Keratinocyte (primary cell): Measurements from ENCODE around the gene ZNF555. TPM values are rescaled to one million over a fixed set of nuclear protein-coding genes. Genes with fewer than 3 reads are reported as not detected.
"Not testable (repeated sequence)": the region's sequence is repeated elsewhere in the genome, so short reads cannot be mapped to it uniquely, and the experiment has no call there.

Experiments used
- DNase-seq: peaks from one replicate; pipeline ENCODE4 v3.0.0-alpha.2; 2011; ENCODE audit warnings: low read depth, missing footprints, low spot score
- FAIRE-seq: peaks from 2 replicates; lab custom pipeline; 2011; peaks lifted over from hg19 to GRCh38; lab: Jason Lieb, UNC
- H2AFZ ChIP-seq: 2 replicates; pipeline ENCODE4 v1.6.0; 2012; ENCODE audit warnings: low read length, control low read depth, inconsistent platforms; ENCODE audit not compliant: control insufficient read depth
- H3K27ac ChIP-seq: 2 replicates; pipeline ENCODE4 v1.5.1; 2011; ENCODE audit warnings: low read length; ENCODE audit not compliant: control insufficient read depth, insufficient read depth
- H3K27me3 ChIP-seq: 3 replicates; pipeline ENCODE4 v1.6.0; 2011; ENCODE audit warnings: low read length; ENCODE audit not compliant: control insufficient read depth, insufficient read depth; ENCODE audit errors: extremely low read depth
- H3K36me3 ChIP-seq, 2 experiments: 2 replicates in 1 of 2; 3 replicates in 1 of 2; pipeline ENCODE4 v1.5.1; 2011; ENCODE audit warnings: low read length in 2 of 2, mild to moderate bottlenecking in 1 of 2; ENCODE audit not compliant: control insufficient read depth in 2 of 2, insufficient read depth in 2 of 2; ENCODE audit errors: extremely low read depth in 1 of 2
- H3K4me1 ChIP-seq: 3 replicates; pipeline ENCODE4 v1.5.1; 2011; ENCODE audit warnings: low read length; ENCODE audit not compliant: control insufficient read depth, insufficient read depth; ENCODE audit errors: extremely low read depth
- H3K4me2 ChIP-seq: 3 replicates; pipeline ENCODE4 v1.6.0; 2011; ENCODE audit warnings: low read depth, low read length; ENCODE audit not compliant: control insufficient read depth, insufficient read depth; ENCODE audit errors: extremely low read depth
- H3K4me3 ChIP-seq, 3 experiments: fragments of 200-600 bp in 1 of 3; sonication (generic) in 1 of 3; 2 replicates in 2 of 3; 3 replicates in 1 of 3; pipeline ENCODE4 v1.5.1; 2011 to 2016; ENCODE audit warnings: low read length in 3 of 3, mild to moderate bottlenecking in 3 of 3, control low read depth in 2 of 3, inconsistent platforms in 1 of 3, low read depth in 1 of 3, mixed read lengths in 1 of 3, mixed run types in 1 of 3, moderate library complexity in 1 of 3; ENCODE audit not compliant: control insufficient read depth in 2 of 3, insufficient read depth in 2 of 3; ENCODE audit errors: extremely low read depth in 1 of 3
- H3K79me2 ChIP-seq: 2 replicates; pipeline ENCODE4 v1.6.0; 2012; ENCODE audit warnings: low read length; ENCODE audit not compliant: control insufficient read depth, insufficient read depth
- H3K9ac ChIP-seq: 3 replicates; pipeline ENCODE4 v1.6.0; 2011; ENCODE audit warnings: low read length; ENCODE audit not compliant: control insufficient read depth, insufficient read depth; ENCODE audit errors: extremely low read depth
- H3K9me1 ChIP-seq: 3 replicates; pipeline ENCODE4 v1.6.0; 2011; ENCODE audit warnings: low read length; ENCODE audit not compliant: control insufficient read depth, insufficient read depth; ENCODE audit errors: extremely low read depth
- H3K9me3 ChIP-seq: 2 replicates; pipeline ENCODE4 v1.5.1; 2012; ENCODE audit warnings: low read depth, low read length; ENCODE audit not compliant: control insufficient read depth
- H4K20me1 ChIP-seq: 3 replicates; pipeline ENCODE4 v1.6.0; 2011; ENCODE audit warnings: low read length; ENCODE audit not compliant: control insufficient read depth, insufficient read depth; ENCODE audit errors: extremely low read depth
- EZH2 ChIP-seq: IDR thresholded peaks from one replicate; pipeline ENCODE4 v1.6.1; 2012; ENCODE audit warnings: inconsistent platforms, mild to moderate bottlenecking, low read length, moderate library complexity
- dilution Hi-C: fragments of 300-500 bp; cut with MboI; formaldehyde crosslinking; loops from one replicate; pipeline ENCODE4 v1.7.0; 2020; ENCODE audit warnings: low sequenced_read_pairs; ENCODE audit not compliant: extremely low pct_ligation_motif_present
- polyA minus RNA-seq, 3 experiments: library from RNA; depleted of rRNA, polyadenylated mRNA; stranded (reverse); fragments of >200 nt; gene quantifications; 1 replicate in 1 of 3; 2 replicates in 1 of 3; 3 replicates in 1 of 3; pipeline ENCODE4 v1.2.3, GENCODE V29; 2011
- polyA plus RNA-seq, 5 experiments: library from polyadenylated mRNA; depleted of rRNA in 3 of 5; stranded (reverse) in 3 of 5; stranded (forward) in 1 of 5; unstranded in 1 of 5; fragments of >200 nt; gene quantifications; 1 replicate in 1 of 5; 2 replicates in 3 of 5; 3 replicates in 1 of 5; pipeline versions ENCODE4 v1.2.1 to v1.2.3, GENCODE V29; 2011 to 2012; ENCODE audit warnings: missing spikeins in 2 of 5, low read depth in 1 of 5, low replicate concordance in 1 of 5
- TF ChIP-seq, protein P1 (sequence below), 3 experiments: IDR thresholded peaks in 1 of 3; conservative IDR thresholded peaks in 1 of 3; optimal IDR thresholded peaks in 1 of 3; 2 replicates in 2 of 3; 3 replicates in 1 of 3; pipeline versions ENCODE3 to v1.5.1; 2011; ENCODE audit warnings: low read length in 3 of 3, mild to moderate bottlenecking in 3 of 3, moderate library complexity in 2 of 3, control low read depth in 1 of 3, inconsistent platforms in 1 of 3; ENCODE audit not compliant: insufficient read depth in 2 of 3; ENCODE audit errors: extremely low read depth in 1 of 3

ZNF555 gene
- polyA plus RNA-seq (3.3 to 4.3 TPM (median 3.9 TPM) in 3 replicates), polyA minus RNA-seq (2.3 to 5.9 TPM (median 4.9 TPM) in 3 replicates)
- 1.2 TPM for polyA plus RNA-seq (2011; ENCODE audit: low read depth)
- polyA plus RNA-seq (2011; cell fraction: cytosol; rRNA removed), result 1.6 and 3.7 TPM in 2 replicates
- 6.0 TPM in 2 replicates for polyA plus RNA-seq (2011; cell fraction: nucleus; rRNA removed)
- polyA plus RNA-seq (2012; ENCODE audit: low replicate concordance), result 3.0 and 4.6 TPM in 2 replicates
- 4.2 TPM for polyA minus RNA-seq (2011; cell fraction: cytosol; rRNA and poly(A)+ RNA removed)
- 2.1 and 7.1 TPM in 2 replicates for polyA minus RNA-seq (2011; cell fraction: nucleus; rRNA and poly(A)+ RNA removed)

DNA sequence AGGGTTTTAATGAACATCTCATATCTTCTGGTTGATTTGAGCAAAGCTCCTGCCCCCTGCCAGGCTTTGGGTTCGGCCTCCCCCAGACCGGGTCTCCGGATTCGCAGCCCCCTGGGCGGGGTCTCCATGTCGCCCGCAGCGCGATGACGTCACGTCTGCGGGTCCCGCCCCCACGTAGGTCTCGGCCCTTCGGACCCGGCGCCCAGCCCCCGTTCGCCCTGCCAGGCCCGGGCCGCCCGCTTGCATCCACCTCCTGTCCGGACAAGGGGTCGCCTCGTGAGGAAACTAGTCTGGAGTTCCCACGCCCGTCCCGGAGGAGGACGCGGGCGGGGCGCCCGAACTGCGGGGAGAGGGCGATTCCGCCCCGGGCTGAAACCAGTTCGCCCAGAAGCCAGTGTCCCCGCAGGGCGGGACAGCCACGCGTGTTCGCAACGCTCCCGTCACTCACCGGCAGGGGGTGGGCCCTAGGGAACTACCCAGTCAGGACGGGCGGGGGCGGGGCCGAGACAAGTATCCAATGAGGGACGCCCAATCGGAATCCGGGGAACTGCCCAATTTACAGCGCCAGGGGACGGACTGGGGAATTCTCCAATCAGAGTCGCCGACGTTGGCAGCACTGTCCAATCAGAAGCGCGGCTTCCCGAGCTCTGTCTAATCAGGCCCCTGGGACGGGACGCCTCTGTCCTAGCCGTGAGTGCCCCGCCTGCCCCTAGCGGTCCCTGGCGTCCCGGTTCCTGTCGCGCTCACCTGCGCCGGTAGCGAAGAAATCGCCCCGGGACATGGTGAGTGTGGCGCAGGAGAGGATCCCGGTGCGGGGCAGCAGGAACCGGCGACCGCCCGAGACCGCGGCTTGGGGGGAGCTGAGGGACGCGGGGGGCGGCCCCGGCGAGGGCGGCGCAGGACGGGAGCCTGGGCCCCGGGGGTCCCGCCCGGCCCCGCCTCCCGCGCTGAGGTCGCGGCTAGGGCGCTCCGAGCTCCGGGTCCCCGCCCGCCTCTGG is at the start of gene ZNF555:
Gene ZNF555 (plus strand): TSS at position 682 of the 998 bp plus-strand sequence. CDS start 98 bp downstream, at position 780.
- Histone ChIP-seq H2AFZ (peak within 1 kb of the TSS; percentile 74), H3K79me2 (peaks cover 13% of the 10 kb centered on the region), H3K36me3 (peaks cover 0 to 4% of the 10 kb centered on the region in 2 experiments), H3K9me3 (peaks cover 3% of the 10 kb centered on the region), H4K20me1 (no peaks in the 10 kb centered on the region), H3K27ac (peak within 1 kb of the TSS; percentile 61), H3K4me1 (peaks cover 4% of the 10 kb centered on the region), H3K9me1 (no peaks in the 10 kb centered on the region), H3K4me3 (peak within 1 kb of the TSS; percentile 75 to 86 (median 78)), H3K27me3 (no peaks in the 10 kb centered on the region), H3K9ac (peak within 1 kb of the TSS; percentile 74), H3K4me2 (peak within 1 kb of the TSS; percentile 97)
- DNase-seq (peak; percentile 87), FAIRE-seq (peak; percentile 79)
- dilution Hi-C loops, result no loop called here
- TF ChIP-seq EZH2, result no peak
- TF ChIP-seq, protein P1, sequence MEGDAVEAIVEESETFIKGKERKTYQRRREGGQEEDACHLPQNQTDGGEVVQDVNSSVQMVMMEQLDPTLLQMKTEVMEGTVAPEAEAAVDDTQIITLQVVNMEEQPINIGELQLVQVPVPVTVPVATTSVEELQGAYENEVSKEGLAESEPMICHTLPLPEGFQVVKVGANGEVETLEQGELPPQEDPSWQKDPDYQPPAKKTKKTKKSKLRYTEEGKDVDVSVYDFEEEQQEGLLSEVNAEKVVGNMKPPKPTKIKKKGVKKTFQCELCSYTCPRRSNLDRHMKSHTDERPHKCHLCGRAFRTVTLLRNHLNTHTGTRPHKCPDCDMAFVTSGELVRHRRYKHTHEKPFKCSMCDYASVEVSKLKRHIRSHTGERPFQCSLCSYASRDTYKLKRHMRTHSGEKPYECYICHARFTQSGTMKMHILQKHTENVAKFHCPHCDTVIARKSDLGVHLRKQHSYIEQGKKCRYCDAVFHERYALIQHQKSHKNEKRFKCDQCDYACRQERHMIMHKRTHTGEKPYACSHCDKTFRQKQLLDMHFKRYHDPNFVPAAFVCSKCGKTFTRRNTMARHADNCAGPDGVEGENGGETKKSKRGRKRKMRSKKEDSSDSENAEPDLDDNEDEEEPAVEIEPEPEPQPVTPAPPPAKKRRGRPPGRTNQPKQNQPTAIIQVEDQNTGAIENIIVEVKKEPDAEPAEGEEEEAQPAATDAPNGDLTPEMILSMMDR (optimal IDR thresholded peaks at IDR 0.05 in 1 of 3, IDR thresholded peaks at IDR 0.05 in 1 of 3, conservative IDR thresholded peaks at IDR 0.05 in 1 of 3; ENCODE audit: extremely low read depth in 1 of 3, insufficient read depth in 2 of 3, low read length in 3 of 3), result peak; percentile 22 to 59 (median 54)

GRCh38 chr19:2791876-2792275 is 49.4 kb upstream of the ZNF555 start:
- Histone ChIP-seq H3K36me3 (peaks cover 18 to 37% of the 10 kb centered on the region in 2 experiments), H3K4me2 (no peak overlapping the region), H3K27me3 (no peaks in the 10 kb centered on the region), H3K9ac (no peak overlapping the region), H3K27ac (no peak overlapping the region), H3K9me1 (no peaks in the 10 kb centered on the region), H3K4me3 (no peak overlapping the region), H3K4me1 (no peaks in the 10 kb centered on the region), H3K79me2 (peaks cover 40% of the 10 kb centered on the region), H4K20me1 (no peaks in the 10 kb centered on the region), H2AFZ (no peak overlapping the region), H3K9me3 (no peaks in the 10 kb centered on the region)
- no peak for TF ChIP-seq EZH2
- TF ChIP-seq, protein P1 (optimal IDR thresholded peaks at IDR 0.05 in 1 of 3, IDR thresholded peaks at IDR 0.05 in 1 of 3, conservative IDR thresholded peaks at IDR 0.05 in 1 of 3; ENCODE audit: extremely low read depth in 1 of 3, insufficient read depth in 2 of 3, low read length in 3 of 3), result no peak
- dilution Hi-C loops, result no loop called here
- FAIRE-seq (no peak), DNase-seq (no peak)

DNA sequence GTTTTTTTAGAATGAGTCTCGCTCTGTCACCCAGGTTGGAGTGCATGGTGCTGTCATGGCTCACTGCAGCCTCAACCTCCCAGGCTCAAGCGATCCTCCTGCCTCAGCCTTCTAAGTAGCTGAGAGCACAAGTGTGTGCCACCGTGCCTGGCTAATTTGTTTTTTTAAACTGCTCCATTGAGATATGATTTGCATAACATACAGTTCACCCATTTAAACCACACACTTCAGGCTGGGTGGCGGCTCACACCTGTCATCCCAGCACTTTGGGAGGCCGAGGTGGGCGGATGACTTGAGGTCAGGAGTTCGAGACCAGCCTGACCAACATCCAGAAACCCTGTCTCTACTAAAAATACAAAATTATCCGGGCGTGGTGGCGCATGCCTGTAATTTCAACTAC is 48.6 kb upstream of the ZNF555 start:
- Histone ChIP-seq H3K36me3 (peaks cover 24 to 37% of the 10 kb centered on the region in 2 experiments), H3K79me2 (peaks cover 33% of the 10 kb centered on the region)
- H3K27ac ChIP-seq, dilution Hi-C loops, DNase-seq, H3K4me1 ChIP-seq, H3K9ac ChIP-seq, H3K9me1 ChIP-seq, H2AFZ ChIP-seq, FAIRE-seq, H3K4me2 ChIP-seq, H3K9me3 ChIP-seq, H3K4me3 ChIP-seq, H4K20me1 ChIP-seq, H3K27me3 ChIP-seq: not testable (repeated sequence)
